Measurements from ENCODE around the gene VWC2L.

- TF ChIP-seq CTCF (IDR thresholded peaks at IDR 0.05) (no peak), ZFX (IDR thresholded peaks at IDR 0.05; ENCODE audit: borderline replicate concordance) (no peak)
These were observed 103.8 kb downstream of the VWC2L start for GRCh38 chr2:214514704-214515103.
